Stimulated activated CD4-positive, alpha-beta T cell treated with anti-CD3 and anti-CD28 coated beads, Interleukin-1b, Interleukin-23, amount 100 ng/mL, for 1 hour (primary cell): ENCODE measurements around the gene INO80B.
A peak's percentile ranks its signal among the peaks of the same experiment; 100 is the strongest.
"Not testable (repeated sequence)": the region's sequence is repeated elsewhere in the genome, so short reads cannot be mapped to it uniquely, and the experiment has no call there.

Experiments
- DNase-seq, 2 donors: peaks; one replicate each; pipeline ENCODE4 v3.0.0-alpha.2; 2020; ENCODE audit warnings: low read depth in 2 of 2

INO80B gene

GRCh38 chr2:74481961-74482800 is 27.3 kb downstream of the INO80B start:
- no peak for DNase-seq

GRCh38 chr2:74482801-74483674 is 28.2 kb downstream of the INO80B start, which contains the start of the genes CCDC142 and TTC31:
CCDC142 (minus strand) TSS chr2:74482998; CDS start chr2:74482837, 161 bp downstream.
TTC31 (plus strand) TSS chr2:74483081; CDS start chr2:74483096, 15 bp downstream.
- peak; percentile 81 to 83 for DNase-seq

DNA sequence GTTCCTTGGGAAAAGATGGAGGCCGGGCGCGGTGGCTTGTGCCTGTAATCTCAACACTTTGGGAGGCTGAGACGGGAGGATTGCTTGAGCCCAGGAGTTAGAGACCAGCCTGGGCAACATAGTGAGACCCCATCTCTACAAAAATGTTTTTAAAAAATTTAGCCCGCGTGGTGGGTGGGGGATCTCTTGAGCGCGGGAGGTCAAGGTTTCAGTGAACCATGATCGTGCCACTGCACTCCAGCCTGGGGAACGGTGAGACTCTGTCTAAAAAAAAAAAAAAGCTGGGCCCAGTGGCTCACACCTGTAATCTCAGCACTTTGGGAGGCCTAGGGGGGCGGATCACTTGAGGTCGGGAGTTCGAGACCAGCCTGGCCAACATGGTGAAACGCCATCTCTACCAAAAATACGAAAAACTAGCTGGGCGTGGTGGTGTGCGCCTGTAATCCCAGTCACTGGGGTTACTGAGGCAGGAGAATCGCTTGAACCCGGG is 28.8 kb downstream of the INO80B start:
- not testable (repeated sequence) for DNase-seq

DNA sequence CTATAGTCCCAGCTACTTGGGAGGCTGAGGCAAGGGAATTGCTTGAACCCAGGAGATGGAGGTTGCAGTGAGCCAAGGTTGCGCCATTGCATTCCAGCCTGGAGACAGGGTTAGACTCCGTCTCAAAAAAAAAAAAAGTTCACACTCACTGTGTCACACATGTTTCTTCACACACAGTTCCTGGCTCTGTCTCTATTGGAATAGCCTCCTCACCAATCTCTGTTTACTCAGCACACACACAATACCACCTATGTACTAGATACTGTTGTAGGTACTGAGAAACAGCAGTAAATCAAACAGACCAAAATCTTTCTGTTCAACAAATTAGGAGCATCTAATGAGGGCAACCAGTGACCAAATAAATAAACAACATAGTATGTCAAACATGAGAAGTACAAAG is 31.3 kb downstream of the INO80B start:
- DNase-seq = no peak

DNA sequence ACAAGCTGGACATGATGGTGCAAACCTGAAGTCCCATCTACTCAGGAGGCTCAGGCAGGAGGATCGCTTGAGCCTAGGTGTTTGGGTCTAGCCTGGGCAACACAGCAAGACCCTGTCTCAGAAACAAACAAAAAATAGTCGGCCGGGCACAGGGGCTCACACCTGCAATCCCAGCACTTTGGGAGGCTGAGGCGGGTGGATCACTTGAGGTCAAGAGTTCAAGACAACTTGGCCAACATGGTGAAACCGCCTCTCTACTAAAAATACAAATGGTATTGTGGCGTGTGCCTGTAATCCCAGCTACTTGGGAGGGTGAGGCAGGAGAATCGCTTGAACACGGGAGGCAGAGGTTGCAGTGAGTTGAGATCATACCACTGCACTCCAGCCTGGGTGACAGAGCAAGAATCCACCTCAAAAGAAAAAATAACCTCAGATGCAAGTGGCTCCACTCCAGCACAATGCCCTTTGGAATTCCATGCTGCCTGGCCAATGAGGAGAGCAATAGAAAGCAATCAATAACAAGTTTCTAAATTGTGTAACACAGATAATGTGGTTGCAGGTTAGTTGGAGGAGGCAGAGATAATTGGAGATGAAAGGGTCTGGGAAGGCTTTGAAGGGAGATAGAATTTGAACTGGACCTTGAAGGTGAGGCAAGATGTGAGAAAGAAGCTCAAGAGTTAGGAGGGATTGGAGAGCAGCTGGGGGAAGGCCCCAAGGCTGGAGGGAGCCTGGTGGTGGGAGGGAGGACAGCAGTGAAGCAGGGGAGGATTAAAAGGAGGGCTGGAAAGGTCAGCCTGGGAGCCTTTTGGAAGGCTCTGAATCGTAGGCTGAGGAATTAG is 34.0 kb downstream of the INO80B start:
- no peak for DNase-seq

GRCh38 chr2:74489906-74490305 is 35.0 kb downstream of the INO80B start:
- DNase-seq = no peak

- no peak for DNase-seq
Observed at GRCh38 chr2:74491648-74492544, 37.0 kb downstream of the INO80B start.

DNA sequence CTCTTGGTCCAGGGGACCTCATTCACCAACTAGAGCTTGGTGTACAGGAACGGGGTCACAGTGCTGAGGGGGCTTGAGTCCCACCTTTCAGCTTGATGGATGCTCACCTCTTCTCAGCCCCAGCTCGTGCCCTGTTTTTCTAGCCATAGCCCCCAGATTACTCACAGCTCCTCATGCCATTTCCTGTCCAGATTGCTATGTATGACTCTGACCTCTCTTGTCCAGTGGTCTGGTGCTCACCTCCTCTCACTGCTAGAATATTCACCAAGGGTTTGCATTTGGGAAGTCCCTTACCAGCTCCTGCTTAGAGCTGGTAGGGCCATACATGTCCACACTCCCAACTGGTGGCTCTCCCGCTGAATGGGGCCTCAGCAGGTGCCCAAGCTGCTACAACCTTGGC is 38.7 kb downstream of the INO80B start:
- DNase-seq = no peak

DNA sequence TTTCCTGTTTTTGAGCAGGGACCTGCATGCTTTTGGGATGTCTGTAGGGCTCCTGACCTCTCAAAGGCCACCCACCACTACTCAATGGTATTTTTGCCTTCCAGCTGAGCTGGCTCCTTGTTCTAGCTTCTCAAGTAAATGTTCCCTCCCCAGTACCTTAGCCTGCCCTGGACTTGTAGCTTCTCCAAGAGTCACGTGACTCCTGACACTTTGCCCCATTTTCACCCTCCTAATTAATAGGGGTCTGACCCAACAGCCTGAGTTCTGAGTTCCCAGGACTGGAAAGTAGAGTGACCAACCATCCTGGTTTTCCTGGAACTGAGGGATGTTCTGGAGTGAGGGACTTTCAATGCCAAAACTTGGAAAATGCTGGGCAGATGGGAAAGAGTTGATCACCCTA is 40.6 kb downstream of the INO80B start:
- no peak for DNase-seq

GRCh38 chr2:74496997-74497776 is 42.3 kb downstream of the INO80B start:
- DNase-seq = no peak

DNA sequence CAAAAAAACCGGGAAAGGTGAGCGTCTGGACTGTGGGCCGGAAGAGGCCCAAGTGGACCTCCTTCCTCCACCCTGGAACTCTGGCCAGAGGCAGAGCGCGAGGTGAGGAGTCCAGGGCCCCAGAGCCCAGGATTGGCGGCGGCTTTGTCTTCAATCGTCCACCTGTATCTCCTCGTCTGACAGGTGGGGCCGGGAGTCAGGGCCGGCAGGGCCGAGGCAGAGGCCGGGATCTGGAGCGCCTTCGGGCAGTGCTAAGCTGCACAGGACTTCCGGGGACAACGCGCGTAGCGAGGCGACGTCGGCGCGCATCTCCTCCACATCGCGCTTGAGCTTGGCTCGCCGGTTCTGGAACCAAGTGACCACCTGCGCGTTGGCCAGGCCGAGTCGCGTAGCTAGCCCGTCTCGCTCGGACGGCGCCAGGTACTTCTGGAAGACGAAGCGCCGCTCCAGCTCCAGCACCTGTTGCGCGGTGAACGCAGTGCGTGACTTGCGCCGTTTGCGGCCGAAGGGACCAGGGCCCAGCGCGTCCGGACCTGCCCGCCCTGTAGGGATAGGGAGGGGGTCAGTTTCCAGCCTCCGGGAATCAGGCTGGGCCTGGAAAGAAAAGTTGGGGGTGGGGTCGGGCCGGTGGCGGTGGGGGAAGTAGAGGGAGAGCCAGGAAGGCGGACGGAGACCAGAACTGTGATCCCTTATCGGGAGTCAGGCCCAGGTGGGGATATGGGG is 43.1 kb downstream of the INO80B start:
- no peak for DNase-seq

DNA sequence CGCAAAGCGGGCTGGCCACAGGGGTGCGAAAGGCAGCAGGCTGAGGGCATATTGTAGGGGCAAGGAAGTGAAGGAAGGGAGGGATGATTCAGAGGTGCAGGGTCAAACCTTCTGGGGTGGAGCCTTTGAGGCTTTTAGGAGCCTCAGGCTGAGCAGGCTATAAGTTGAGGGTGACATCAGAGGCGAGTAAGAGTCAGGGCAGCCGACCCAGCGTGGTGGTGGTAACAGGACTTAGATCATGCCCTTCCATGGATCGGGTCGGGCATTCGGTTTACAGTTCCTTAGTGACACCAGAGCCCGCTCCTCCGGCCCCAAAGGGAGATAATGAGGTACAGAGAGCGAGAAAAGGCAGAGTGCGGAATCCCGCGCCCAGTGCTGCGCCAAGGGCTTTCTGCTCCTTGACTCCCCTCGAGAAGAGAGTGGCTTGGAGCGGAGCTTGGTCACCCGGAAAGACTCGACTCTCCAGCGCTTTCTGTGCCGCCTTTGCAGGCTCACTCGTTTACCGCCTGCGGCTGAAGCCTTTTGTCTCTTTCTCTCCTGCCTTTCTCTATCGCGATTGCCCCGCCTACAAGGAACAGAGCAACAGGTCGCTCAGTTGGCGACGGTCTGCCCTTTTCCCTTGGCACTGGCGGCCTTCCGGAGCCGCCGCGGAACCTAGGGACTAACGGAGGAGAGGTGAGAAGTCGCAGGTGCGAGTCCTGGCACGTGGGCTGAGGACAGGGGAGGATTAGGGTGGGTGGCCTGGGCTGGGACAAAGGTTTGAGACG is 43.8 kb downstream of the INO80B start:
- no peak for DNase-seq

GRCh38 chr2:74499267-74499939 is 44.5 kb downstream of the INO80B start, which contains the start of gene LBX2:
LBX2 (minus strand) TSS chr2:74499603; CDS start chr2:74499537, 66 bp downstream.
- no peak for DNase-seq

DNA sequence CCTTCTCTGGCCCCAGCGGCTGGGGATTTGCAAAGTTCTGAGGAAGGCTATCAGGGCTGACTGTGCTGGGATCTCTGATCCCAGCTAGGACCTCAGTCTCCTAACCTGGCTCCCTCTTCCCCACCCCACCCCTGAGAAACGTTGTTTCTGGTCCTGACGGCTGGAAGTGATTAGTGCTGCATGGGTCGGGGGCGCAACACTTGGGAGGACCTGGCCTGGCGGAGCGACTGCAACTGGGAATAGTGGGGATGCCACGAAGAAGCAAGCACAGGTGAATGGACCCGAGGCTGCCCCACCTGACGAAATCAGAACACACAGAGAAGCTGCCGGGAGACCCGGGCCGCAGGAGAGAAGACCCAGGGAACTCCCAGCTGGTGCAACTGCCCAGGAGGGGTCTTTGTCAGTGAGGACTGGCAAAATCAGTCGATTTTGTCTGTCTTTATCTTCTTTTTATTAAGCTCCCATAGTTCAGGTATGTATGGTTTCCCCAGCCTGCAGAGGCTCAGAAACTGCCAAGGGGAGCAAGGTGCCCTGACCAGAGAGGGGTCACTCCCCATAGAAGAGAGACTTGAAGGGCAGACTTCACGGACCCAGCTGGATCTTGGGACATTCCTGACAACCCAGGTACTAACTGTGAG is 45.2 kb downstream of the INO80B start:
- DNase-seq = no peak

DNA sequence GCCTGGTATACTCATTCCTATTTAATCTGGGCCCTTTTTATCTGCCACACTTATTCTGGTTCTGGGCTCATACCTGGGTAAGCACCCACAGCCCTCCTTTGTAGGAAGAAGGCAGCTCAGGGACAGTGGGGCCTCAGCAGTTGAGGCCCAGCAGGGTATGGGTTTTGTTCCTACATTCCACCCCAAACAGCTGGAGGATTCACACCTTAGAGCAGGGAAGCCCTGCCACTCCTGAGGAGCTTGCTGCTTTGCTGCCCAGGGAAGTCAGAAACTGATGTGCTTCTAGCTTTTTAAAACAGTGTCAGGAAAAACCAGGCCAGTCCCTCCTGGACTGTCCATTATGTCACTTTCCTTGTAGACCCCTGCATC is 45.7 kb downstream of the INO80B start:
- DNase-seq = no peak

DNA sequence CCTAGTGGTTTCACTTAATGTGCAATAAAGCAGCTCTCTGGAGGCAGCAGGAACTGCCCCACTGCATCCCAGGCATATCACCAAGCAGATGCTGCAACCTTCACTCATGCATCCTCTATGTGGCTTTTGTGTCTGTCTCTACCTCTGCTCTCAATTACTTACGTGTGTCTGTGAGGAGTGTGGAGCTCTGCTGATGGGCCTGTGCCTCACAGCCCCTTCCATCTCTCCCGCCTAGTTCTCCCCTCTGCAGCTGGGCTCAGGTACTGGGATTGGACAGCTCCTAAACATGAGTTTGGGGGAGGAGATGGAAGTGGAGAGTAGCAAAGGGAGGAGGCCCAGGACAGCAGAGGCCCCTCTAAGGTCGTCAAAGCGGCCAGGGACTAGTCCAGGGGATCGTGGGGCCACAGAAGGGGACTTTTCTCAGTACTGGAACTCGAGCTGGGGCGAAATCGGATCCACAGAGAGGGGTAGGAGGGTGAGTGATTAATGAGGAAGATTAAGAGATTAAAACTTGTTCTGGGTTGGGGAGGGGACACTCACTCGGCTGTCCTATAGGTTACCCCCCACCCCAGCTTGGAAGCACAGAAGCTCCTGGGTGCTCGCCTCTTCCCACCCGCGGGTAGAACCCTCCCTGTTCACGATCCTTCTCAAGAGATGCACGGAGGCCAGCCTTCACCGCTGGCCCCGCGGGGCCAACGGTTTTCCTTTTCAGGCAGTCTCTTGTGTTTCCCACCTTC is 46.6 kb downstream of the INO80B start:
- no peak for DNase-seq
